T-helper 1 cell (primary cell): ENCODE results near the gene COIL.

Experiments used
- DNase-seq, 5 donors: peaks; one replicate each; pipeline ENCODE4 v3.0.0-alpha.2; 2012 to 2020

The COIL gene

DNA sequence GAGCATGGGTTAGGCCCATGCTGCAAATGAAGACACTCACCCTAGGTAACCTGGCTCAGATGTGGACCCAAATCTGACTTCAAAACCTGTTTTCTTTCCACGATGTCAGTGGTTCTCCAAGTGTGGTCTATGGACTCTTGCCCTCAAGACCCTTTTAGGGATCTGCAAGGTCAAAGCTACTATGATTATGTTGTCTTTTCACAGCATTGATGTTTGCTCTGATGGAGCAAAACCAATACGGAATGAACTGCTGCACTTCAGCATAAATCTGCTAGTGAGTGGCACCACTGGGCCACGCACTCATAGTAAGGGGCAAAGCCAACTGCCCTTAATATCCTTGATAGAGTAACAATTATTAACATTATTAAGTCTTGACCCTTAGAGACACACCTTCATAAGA lies 25.4 kb downstream of the COIL start:
- no peak for DNase-seq

DNA sequence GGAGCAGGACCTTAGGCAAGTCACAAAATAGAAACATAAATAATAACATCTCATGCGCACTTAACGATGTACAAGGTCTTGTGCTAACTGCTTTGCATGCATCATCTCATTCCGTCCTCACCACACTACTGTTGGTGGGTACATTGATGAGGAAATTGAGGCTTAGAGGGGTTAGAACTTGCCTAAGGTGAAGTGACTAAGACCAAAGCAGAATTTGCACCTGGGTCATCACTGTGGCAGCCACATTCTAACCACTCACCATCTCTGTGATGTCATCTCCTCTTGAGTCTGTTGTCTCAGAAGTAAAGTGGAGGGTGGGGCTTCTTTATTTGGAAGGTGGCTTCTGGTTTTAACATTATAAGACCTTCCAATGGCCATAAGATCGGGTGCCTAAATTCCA lies 26.6 kb downstream of the COIL start:
- DNase-seq: peak in 1 of 5 donors; percentile 20

DNA sequence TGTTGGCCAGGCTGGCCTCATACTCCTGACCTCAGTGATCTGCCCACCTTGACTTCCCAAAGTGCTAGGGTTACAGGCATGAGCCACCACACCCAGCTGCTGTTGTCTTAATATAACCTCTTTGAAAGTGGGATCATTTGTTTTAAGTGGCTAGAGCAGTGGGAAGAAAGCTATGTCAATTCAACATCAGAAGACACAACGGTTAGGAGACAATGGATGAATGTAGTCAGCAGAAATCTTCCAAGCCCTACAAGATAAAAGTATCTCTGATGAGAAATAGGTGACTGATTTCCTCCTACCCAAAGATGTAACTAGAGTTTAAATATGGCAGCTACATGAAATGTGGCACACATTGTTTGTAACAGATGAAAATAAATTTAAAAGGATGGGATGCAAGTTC lies 27.0 kb downstream of the COIL start:
- no peak for DNase-seq

DNA sequence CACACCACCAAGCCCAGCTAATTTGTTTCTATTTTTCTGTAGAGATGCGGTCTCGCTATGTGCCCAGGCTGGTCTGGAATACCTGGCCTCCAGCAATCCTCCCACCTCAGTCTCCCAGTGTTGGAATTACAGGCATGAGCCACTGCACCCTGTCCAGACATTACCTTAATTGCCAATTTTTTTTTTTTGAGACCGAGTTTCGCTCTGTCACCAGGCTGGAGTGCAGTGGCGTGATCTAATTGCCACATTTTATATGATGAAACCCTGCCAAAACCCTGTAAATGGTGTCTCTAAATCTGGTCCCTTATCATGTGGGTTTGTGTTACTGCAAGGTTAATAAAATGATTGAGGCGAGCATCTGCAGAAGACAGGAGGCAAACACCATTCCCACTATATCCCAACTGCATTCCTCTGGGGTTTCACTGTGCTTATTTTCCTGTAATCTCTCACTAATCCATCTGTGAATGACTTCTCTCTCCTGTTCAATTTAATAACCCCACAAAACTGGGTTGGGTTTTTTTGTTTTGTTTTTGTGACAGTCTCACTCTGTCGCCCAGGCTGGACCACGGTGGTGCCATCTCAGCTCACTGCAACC lies 27.6 kb downstream of the COIL start:
- DNase-seq: no peak

DNA sequence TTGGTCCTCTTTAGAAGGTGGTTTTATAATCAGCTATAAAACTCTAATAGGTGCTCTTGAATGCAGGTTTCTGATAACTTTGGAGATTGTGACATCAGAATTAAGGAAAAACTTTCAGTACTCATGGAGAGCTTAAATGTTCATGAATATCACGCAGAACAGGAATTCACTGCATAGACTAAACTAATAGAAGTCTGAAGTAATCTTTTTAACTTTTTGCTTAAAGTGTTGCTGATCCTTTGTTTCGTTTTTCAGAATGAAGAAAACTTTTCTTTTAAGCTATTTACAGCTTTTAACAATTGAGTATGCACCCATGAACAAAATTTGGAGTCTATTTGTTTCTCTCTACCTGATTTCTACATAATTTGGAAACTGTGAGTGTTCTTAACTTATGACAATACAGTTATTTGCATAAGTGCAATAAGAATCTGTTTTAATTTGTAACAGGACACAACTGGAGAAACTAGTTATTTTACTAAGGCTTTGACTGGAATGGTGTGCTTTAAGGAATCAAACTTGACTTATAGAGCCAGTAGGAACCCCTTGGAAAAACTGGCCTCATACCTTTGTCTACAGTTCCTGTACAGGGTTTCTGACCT lies 30.0 kb downstream of the COIL start:
- no peak for DNase-seq

DNA sequence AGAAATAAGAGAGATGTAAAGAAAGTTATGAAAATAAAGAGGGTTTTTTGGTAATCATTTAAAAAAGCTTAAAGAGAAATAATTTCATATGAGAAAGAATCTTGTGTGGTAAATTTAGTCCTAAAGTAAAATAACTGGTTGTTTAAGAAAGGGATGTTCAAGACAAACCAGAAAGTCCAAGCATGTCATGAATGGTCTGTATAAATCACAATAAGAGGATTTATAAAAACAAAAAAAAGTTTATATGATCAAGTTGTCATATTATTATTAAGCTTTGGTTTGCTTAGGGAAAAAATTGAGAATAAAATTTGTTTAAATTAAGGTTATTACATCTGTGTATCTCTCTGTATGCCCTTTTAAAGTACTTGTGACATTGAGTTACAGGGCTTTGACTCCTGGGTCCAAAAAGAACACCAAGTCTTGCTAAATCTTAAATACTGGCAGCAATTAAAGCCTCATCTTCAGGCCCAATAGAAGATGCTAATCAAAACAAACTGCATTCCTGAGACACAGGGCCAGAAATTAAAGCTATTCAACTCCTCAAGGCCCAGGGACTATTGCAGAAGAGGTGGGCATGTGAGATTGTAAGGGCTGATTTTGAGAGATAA lies 31.4 kb downstream of the COIL start:
- no peak for DNase-seq

DNA sequence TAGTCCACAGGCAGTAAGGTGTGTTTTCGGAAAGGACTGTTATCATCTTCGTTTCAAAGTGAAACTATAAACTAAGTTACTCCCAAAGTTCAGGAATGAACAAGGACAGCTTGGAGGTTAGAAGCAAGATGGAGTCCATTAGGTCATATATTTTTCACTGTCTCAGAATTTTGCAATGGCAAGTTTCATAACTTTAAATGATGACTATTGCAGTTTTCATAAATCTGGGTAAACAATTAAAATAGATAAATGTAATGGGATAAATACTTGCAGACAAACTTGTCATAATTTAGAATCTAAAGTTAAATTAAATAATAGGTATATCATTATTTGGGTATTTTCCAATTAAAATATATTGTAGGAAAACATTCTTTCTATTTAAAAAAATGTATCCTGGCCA lies 32.3 kb downstream of the COIL start:
- no peak for DNase-seq

DNA sequence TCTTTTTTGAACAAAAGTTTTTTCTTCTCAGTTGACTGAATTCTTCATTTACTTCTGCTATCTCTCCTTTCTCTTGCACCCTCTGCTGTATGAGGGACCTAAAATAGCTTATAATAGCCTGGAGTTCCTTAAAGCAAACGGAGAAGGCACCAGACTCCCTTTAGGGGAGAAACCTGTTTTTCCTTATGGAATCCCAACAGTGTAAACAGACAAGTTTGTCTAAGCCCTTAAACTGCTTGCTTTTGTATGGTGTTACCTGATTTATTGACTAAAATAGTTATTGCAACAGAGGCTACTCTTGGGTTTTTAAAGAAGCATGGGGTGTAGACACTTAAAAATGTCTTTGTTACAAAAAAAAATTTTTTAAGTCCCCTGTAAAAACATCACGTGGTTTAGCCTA lies 34.1 kb downstream of the COIL start:
- DNase-seq: no peak

DNA sequence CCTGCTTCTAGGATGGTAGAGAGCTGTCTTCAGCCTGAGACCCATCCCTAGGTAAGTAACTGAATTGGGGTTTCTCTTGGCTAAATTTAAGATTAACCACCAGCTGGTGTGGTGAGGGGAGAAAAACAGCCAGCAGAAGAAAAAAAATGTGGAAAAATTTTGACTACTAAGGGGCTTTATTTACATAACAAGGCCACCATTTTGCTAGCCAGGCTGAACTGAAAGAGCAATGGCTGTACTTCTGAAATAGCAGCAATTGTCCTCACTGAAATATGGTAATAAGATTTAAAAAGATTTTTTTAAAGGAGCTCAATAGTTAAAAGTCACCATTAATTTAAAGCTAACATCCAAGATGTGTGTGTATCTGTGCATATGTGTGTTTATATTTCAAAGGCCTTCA lies 34.6 kb downstream of the COIL start:
- DNase-seq: no peak

DNA sequence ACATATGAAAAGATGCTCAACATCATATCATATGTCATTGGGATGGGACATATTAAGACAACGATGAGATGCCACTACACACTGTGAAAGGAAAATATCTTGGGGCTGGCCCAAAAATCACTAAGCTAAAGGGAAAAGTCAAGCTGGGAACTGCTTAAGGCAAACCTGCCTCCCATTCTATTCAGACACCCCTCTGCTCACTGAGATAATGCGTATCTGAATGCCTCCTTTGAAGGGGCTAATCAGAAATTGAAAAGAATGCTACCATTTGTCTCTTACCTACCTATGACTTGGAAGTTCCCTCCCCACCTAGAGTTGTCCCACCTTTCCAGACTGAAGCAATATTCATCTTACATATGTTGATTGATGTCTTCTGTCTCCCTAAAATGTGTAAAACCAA lies 35.8 kb downstream of the COIL start:
- DNase-seq: no peak

DNA sequence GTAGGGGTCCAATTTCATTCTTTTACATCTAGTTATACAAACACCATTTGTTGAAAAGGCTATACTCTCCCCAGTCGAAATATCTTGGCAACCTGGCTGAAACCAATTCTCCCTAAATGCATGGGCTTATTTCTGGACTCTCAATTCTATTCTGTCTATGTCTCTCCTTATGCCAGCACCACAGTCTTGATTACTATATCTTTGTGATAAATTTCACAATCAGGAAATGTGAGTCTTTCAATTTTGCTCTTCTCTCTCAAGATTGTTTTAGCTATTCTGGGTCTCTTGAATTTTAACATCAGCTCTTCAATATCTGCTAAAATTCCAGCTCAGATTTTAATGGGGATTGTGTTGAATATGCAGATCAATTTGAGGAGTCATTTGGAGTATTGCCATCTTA lies 41.1 kb downstream of the COIL start:
- no peak for DNase-seq

DNA sequence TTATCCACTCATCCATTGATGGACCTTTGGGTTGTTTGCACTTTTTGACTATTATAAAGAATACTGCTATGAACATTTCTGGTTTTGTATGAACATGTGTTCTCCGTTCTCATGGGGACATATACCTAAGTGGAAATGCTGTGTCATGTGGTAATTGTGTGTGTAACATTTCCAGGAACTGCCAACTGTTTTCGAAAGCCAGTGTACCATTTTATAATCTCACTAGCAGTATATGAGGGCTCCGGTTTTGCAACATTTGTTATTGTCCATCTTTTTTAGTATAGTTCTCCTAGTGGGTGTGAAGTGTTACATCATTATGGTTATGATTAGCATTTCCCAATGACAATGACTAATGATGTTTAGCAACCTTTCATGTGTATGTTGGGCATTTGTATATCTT lies 41.9 kb downstream of the COIL start:
- peak in 1 of 5 donors; percentile 72 for DNase-seq

DNA sequence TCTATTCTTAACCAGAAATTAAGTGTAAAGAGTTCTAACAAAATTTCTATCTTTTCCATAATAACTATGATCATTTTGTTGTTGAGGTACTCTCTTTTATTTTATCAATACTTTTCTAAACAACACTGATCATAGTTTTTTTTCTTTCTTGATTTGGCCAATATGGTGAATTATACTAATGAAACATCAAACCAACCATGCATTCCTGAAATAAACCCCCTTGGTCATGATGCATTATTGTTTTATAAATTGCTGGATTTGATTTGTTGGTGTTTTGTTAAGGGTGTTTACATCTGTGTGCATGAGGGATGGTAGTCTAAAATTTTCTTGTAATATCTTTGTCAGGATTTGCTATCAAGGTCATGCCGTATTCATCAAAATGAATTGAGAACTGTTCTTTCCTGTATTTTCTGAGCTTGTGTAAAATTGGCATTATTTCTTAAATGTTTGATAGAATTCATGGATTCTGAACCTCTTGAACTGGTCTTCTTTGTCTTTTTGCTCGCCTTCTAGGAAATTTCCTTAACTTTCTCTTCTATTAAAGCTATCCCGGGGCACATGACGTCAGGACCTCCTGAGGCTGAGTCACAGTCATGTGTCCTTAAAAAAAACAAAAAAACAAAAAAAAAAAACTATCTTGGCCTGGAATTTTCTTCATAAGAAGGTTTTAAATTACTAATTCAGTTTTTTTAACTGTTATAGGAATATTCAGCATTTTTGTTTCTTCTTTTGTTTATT lies 43.1 kb downstream of the COIL start:
- DNase-seq: no peak

DNA sequence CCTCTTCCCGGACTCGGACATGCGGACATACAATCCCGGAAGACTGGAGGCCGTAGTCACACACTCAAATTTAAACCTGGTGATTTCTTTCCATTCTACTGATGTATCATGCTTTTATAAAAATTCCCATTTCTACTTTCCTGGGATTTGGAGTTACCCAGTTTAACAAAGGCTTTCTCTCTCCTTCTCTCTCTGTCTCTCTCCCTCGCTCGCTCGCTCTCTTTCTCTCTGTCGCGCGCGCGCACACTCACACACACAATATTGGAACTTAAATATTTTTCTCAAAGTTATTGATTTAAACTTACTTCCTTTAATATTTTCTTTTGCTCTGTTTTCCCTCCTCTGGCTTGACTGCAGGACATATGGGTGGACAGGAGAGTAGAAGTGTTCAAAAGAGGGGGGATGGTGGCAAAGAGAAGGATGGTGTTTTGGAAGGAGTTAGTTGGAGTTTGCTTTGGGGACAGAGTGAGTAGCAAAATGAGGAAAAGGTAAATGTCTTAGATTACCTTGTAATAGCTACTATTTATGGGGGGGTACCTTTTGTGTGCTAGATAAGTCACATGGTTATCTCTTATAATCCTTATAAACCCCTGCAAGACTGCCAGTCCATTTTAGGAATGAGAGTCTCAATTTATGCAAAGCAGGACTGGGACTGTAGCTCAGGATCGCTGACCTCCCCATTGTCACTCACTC lies 46.1 kb downstream of the COIL start:
- no peak for DNase-seq

DNA sequence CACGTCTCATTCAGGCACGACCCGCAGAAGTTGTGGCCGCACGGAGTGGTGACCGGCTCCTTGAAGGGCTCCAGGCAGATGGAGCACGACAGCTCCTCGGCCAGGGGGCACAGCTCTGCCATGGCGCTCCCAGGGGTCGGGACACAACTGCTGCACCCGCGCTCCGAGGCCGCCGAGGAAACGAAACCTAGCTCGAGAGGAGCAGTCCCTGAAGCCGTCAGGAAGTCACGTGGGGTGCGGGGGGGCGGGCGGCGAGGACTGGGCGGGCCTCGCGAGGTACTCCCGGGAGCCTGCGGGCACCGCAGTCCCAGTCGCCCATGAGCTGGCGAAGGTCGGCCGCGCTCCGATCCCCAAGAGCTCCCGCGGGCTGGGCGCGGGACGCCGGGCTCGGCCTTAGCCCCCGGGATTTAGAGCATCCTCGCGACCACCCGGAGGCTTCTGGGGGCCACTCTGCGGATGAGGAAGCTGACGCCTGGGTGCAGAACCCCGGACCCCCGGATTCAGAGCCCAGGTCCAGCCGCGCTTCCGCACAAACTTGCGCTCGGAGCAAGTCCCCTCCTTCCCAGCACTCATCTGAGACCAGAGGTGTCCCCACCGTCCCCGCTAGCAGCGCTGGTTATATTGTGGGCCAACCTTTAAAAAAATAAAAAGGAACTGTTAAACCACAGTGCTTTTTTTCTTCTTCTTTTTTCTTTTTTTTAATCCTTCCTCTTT lies 46.8 kb downstream of the COIL start, which contains the start of gene TRIM25:
TSS of gene TRIM25 (minus strand) at position 183 of the 714 bp plus-strand sequence. CDS start at position 122, 61 bp downstream.
- DNase-seq: peak; percentile 84 to 96 (median 85)

DNA sequence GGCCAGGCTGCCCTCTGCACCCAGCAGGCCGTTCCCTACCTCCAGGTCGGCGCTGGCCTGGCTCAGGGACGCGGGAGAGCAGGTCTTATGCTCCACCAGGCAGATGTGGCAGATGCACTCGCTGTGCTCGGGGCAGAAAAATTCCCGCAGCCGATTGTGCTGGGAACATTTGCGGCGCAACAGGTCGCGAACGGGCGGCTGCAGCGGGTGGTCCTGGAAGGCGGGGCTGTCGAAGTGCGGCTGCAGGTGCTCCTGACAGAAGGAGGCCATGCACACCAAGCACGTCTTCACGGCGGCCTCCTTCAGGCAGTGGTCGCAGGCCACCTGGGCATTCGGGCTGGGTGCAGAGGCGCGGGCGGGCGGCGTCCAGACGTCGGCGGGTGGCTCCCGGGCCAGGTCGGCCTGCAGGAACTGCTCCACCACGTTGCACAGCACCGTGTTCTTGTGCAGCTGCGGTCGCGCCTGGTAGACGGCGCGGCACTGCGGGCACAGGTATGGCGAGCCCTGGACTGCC lies 47.4 kb downstream of the COIL start:
- peak in 1 of 5 donors; percentile 20 for DNase-seq

DNA sequence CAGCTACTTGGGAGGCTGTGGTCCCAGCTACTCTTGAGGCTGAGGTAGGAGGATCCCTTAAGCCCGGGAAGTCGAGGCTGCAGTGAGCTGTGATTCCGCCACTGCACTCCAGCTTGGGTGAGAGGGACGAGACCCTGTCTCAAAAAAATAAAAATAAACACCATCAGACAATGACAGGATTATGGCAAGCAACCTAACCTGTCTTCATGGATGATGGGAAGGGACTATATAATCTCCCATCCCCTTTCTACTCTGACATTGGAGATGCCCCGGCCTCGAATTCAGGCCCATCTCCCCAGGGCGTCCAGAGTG lies 47.9 kb downstream of the COIL start:
- no peak for DNase-seq

DNA sequence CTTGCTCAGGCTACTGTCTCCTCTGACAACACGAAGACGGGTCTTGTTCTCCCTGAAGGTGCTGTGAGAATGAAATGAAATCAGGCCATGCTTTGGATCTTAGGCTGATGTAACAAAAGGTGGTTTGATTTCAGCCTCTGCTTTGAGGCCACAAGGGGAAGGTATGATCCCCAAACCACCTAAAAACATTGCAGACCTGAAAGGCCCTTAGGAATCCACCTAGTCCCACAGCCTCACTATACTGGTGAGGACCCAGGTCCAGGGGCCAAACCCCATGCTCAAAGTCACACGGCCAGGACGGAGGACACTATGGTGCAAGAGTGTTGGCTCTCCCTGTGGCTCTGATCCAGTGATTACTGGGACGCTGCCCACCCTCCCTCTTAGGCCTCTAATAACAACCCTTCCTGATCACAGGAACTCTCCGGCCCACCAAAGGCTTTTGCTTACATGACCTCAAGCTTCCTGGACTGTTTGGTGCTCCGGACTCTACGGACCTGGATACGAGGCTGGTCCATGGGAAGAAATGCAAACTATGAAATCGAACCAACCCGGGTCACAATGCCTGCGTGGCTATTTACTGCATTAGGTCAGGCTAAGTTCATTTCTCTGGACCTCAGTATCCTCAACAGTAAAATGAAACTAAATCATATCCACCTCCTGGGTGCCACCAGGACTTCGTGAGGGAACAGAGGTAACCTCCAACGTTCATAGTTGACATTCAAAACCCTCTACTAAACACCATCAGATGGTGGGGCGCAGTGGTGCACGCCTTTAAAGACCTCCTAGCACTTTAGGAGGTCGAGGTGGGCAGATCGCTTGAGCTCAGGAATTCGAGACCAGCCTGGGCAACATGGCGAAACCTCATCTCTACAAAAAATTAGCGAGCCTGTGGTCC lies 48.5 kb downstream of the COIL start:
- DNase-seq: peak in 1 of 5 donors; percentile 38

DNA sequence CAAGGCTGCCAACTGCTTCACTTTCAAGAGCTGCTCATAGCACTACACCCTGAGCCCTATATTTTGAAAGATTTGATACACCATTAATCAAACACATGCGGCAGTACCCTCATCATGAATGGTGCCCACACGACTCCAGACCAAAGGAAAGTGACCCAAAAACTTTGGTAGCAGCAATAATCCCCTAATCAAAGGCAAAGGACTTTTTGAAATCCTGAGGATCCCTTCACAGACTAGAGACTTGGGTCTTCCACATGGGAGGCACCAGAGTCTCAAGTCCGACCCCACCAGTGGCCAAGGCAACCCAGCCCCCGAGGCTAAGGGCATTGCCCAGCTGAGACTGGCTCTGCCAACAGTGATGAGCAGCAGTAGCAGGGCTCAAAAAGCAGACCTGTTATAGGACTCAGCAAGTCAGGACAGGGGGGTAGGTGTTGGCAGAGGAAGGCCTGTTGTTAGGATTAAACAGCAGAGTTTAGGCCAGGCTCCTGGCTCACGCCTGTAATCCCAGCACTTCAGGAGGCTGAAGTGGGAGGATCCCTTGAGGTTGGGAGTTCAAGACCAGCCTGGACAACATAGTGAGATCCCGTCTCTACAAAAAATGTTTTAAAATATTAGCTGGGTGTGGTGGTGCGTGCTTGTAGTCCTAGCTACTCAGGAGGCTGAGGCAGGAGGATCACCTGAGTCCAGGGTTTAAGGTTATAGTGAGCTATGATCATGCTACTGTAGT lies 50.2 kb downstream of the COIL start:
- DNase-seq: no peak

DNA sequence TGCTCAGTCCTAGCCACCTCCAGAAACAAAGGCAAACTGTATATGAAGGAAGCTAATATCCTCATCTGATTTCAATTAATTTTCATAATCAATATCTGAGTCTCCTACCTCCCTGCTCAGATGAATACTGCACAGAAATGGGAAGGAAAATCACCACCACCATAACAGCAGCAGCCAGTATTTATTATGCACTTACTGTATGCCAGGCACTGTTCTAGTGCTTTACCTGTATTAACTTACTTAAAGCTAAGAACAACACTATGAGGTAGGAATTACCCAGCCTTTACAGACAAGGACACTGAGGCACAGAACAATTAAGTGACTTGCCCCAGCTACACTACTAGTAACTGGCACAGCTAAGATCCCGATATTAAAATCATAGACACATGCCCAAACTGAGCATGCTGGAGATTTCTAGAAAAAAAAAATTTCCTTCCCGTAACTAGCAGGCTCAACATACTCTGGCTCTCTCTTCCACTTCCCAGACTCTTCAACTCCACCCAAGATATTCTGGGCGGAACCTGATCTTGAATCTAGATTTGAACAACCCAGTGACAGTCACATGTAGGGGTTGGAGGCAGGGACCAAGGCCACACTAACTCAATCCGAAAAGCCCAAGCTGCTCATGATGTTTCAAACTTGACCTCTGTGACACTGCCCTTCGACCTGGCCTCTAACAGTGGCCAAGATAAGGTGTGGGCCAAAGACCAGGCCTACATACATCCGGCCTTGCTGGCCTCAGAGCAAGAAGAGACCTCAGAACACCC lies 50.9 kb downstream of the COIL start:
- no peak for DNase-seq
